GM13976 (cell line): ENCODE measurements around the gene MAP3K7CL.

Source experiments
- DNase-seq: peaks from one replicate; pipeline ENCODE4 v3.0.0; 2012; ENCODE audit warnings: low spot score
- CTCF ChIP-seq: IDR thresholded peaks from 2 replicates; pipeline ENCODE4 v1.5.1; 2012; ENCODE audit warnings: borderline replicate concordance, mild to moderate bottlenecking; ENCODE audit not compliant: insufficient read depth; ENCODE audit errors: extremely low read depth, missing control alignments, control extremely low read depth
- in situ Hi-C: fragments of 300-500 bp; cut with MboI; formaldehyde crosslinking; loops from one replicate; pipeline ENCODE4 v1.12.0; 2022; ENCODE audit warnings: low sequenced_read_pairs, mixed read lengths, inconsistent platforms; ENCODE audit not compliant: unreplicated experiment

Gene MAP3K7CL

GRCh38 chr21:29224006-29224405 lies 93.6 kb downstream of the MAP3K7CL start:
- in situ Hi-C loops: no loop called here
- no peak for TF ChIP-seq CTCF
- no peak for DNase-seq
